GM13977 (cell line): Measurements from ENCODE around the gene MEGF11.

Experiments
- DNase-seq: peaks from one replicate; pipeline ENCODE4 v3.0.0; 2012; ENCODE audit warnings: low spot score
- in situ Hi-C: fragments of 300-500 bp; cut with MboI; formaldehyde crosslinking; loops from one replicate; pipeline ENCODE4 v1.12.0; 2022; ENCODE audit warnings: low sequenced_read_pairs, low pct_unique_long_range_greater_than_20kb, mixed read lengths, inconsistent platforms; ENCODE audit not compliant: unreplicated experiment
- TF ChIP-seq, protein P1 (sequence below): IDR thresholded peaks from 2 replicates; pipeline ENCODE4 v1.5.1; 2012; ENCODE audit warnings: mild to moderate bottlenecking, control low read depth; ENCODE audit not compliant: insufficient read depth; ENCODE audit errors: extremely low read depth, missing control alignments

MEGF11 gene

DNA sequence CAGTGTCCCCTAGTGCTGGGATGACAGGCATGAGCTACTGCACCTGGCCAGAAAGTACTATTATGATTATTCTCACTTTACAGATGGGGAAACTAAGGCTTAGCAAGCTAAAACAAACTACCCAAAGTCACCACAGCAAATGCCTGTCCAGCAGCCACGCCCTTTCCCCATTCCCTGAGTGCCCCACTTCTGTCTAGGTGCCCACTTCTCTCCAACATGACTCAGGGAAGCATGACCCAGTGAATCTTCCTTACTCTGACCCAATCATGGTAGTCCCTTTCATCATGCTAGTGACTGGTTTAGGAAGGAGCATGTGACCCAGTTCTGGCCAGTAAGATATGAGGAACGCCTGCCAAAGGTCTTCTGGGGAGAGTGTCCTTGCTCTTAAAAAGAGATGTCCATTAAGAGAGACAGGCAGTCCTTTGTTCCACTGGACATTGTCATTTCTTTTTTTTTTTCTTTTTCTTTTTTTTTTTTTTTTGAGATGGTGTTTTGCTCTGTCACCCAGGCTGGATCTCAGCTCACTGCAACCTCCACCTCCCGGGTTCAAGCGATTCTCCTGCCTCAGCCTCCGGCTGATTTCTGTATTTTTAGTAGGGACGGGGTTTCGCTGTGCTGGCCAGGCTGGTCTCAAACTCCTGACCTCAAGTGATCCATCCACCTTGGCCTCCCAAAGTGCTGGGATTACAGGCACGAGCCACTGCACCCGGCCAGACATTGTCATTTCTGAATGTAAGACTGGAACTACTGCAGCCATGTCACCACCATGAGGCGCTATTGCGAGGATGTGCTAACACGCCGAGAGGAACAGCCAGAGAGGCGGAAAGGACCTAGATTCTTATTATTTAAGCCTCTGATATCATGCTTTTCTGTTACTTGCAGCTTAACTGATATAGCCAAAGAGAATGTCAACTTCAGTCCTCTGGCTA, 19.8 kb downstream of the MEGF11 start:
- no peak for DNase-seq
- TF ChIP-seq, protein P1, sequence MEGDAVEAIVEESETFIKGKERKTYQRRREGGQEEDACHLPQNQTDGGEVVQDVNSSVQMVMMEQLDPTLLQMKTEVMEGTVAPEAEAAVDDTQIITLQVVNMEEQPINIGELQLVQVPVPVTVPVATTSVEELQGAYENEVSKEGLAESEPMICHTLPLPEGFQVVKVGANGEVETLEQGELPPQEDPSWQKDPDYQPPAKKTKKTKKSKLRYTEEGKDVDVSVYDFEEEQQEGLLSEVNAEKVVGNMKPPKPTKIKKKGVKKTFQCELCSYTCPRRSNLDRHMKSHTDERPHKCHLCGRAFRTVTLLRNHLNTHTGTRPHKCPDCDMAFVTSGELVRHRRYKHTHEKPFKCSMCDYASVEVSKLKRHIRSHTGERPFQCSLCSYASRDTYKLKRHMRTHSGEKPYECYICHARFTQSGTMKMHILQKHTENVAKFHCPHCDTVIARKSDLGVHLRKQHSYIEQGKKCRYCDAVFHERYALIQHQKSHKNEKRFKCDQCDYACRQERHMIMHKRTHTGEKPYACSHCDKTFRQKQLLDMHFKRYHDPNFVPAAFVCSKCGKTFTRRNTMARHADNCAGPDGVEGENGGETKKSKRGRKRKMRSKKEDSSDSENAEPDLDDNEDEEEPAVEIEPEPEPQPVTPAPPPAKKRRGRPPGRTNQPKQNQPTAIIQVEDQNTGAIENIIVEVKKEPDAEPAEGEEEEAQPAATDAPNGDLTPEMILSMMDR: peak; percentile 33
- in situ Hi-C loops: no loop called here

DNA sequence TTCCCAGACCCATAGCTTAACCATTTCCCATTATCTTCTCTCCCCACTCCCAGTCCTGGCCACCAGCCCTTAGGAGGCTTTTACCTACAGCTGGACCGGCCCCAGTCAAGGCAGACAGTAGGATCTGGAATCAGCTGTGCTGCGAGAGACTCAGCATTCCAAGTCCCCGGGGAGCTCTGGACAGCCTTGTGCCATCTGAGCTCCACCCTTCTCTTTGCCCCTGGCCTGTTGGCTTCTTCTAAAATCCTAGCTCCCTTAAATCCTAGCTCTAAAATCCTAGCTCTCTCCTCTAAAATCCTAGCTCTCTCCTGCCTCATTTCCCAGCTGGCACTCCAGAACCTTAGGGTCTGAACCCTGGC, 21.3 kb downstream of the MEGF11 start:
- TF ChIP-seq, protein P1: no peak
- in situ Hi-C loops: no loop called here
- DNase-seq: no peak

DNA sequence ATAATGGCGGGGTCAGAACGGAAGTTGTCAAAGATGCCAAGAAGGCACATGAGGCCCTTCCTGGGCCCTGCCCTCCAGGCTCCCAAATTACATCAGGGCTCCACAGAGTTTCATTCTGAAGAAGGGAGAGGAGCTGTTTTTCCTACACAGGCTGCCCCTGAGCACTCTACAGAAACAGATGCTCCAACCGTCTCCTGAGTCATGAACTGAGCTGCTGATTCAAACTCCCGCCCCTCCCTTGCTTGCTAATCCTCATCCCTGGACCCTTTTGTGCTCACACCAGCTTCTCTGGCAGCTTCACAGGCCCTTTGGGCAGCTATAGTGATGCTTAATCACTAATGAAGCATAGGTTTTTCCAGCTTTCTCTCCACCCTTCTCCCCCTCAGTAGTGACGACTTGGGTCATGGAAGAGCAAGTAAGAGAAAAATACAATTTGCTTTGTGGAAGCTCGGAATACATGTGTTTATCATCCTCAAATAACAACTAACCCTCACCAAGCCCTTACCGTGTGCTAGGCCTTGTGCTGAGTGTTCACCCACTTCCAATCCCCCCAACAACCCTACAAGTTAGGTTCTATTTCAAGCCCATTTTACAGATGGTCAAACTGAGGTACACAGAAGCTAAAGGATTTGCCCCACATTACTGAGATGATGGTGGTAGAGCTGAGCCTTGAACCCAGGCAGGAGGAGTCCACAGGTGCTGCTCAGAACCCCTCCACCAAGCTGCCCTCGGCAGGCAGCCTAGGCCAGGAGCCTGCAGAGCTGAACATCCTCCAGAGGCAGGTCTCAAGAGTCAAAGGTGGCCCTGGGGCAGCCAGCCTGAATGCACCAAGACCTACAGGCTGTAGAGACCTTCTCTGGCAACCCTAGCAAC, 21.9 kb downstream of the MEGF11 start:
- in situ Hi-C loops: no loop called here
- TF ChIP-seq, protein P1: no peak
- no peak for DNase-seq

DNA sequence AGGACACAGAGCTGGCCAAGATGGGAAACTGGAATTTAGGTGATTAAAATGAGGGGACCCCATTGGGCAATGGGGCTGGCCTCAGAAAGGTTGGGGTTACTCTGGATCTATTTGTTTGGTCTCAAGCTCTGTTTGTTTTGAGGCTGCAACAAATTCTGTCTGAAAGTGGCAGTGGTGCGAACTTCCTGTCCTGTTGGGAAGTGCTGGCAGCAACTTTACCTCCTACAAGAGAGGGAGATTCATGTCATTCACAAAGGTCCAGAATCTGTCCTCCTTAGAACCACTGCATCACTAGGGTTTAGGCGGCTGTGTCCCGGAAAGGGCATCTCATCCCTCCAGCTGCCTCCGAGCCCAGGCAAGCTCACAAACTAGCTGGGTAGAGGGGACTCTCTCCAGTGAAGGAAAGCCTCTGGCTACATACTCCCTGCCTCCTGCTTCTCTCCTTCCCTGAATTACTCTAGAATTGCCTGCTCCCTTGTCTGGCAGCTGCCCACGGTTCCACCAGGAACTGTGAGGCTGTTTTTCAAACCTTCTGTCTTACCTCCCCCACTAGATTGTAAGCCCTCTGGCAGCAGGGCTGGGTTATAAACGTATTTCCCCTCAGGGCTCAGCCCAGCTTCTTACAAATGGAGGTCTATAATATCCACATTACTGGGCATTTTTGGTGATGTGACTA, 23.6 kb downstream of the MEGF11 start:
- TF ChIP-seq, protein P1: no peak
- in situ Hi-C loops: no loop called here
- DNase-seq: no peak

DNA sequence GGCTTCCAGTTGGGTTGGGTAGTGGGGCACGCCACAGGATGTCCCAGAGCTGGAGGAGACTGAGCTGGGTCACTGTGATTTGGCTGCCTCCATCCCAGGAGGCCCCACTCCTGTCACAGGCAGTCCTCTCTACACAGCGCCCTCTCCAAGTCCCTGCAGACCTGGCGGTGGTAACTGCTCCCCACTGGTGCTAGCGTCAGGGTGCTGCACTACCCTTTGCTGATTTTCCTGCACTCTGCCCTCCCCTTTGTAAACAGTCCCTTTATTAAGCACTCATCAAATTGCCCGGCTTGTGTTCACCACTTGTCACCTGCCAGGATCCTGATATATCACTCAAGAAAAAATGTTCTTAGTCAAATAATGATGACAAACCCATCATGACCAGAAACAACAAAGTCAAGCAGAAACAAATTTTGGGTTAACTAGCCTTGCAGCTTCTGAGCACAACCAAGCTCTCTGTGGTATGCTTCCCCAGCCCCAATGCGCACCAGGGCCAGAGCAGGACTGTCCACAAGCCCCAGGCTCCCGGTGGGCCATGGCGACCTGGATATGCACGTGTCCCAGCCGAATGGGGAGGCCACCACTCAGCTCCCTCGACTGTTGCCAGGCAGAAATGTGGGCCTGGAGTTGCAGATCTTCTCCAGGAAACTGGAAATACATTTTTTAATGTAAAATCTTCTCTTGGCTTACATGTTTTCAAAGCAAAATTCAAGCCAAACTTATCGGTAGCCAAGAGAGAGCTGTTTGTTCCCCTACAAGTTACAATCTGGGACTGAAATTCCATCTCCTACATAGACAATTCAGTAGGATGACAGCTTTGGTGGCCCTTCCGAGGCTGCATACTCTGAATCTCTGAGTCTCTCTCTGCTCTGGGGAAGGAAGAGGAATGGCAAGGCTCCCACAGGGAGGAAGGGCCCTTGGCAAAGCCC, 24.5 kb downstream of the MEGF11 start:
- in situ Hi-C loops: no loop called here
- no peak for DNase-seq

More for the DNA sequence above, 24.5 kb downstream of the MEGF11 start:
- TF ChIP-seq, protein P1: no peak
